HL-60 (cell line): ENCODE results near the gene VPS13D.

Source experiments
- DNase-seq, 2 experiments: peaks; one replicate each; pipeline ENCODE4 v3.0.0-alpha.2; 2010 to 2020; ENCODE audit warnings: low read depth in 1 of 2, low spot score in 1 of 2
- H3K27ac ChIP-seq: fragments of 250-450 bp; sonication (Bioruptor Pico); replicated peaks from 2 replicates; pipeline ENCODE4 v1.5.1; 2020; ENCODE audit warnings: mild to moderate bottlenecking, moderate library complexity
- H3K27me3 ChIP-seq: fragments of 250-450 bp; sonication (Bioruptor Pico); 2 replicates; pipeline ENCODE4 v1.5.1; 2021; ENCODE audit warnings: mild to moderate bottlenecking, moderate library complexity; ENCODE audit not compliant: insufficient read depth, poor library complexity, severe bottlenecking
- H3K4me3 ChIP-seq: replicated peaks from 2 replicates; pipeline ENCODE4 v1.5.1; 2011; ENCODE audit warnings: mild to moderate bottlenecking, control low read depth, low read length; ENCODE audit not compliant: insufficient read depth
- GABPA ChIP-seq: IDR thresholded peaks from 2 replicates; pipeline ENCODE4 v1.6.1; 2012; ENCODE audit warnings: low read depth
- POLR2AphosphoS5 ChIP-seq: IDR thresholded peaks from 2 replicates; pipeline ENCODE4 v1.6.1; 2012; ENCODE audit warnings: low read depth
- SPI1 ChIP-seq: IDR thresholded peaks from 2 replicates; pipeline ENCODE4 v1.6.1; 2012; ENCODE audit warnings: low read depth, mild to moderate bottlenecking, borderline replicate concordance
- TF ChIP-seq, protein P1 (sequence below): IDR thresholded peaks from 2 replicates; pipeline ENCODE4 v1.6.1; 2012; ENCODE audit warnings: low read depth; ENCODE audit not compliant: insufficient replicate concordance
- TF ChIP-seq, protein P2 (sequence below): IDR thresholded peaks from one replicate; pipeline ENCODE4 v1.5.1; 2011; ENCODE audit warnings: low read length, control low read depth, inconsistent platforms; ENCODE audit not compliant: insufficient read depth

Gene VPS13D

DNA sequence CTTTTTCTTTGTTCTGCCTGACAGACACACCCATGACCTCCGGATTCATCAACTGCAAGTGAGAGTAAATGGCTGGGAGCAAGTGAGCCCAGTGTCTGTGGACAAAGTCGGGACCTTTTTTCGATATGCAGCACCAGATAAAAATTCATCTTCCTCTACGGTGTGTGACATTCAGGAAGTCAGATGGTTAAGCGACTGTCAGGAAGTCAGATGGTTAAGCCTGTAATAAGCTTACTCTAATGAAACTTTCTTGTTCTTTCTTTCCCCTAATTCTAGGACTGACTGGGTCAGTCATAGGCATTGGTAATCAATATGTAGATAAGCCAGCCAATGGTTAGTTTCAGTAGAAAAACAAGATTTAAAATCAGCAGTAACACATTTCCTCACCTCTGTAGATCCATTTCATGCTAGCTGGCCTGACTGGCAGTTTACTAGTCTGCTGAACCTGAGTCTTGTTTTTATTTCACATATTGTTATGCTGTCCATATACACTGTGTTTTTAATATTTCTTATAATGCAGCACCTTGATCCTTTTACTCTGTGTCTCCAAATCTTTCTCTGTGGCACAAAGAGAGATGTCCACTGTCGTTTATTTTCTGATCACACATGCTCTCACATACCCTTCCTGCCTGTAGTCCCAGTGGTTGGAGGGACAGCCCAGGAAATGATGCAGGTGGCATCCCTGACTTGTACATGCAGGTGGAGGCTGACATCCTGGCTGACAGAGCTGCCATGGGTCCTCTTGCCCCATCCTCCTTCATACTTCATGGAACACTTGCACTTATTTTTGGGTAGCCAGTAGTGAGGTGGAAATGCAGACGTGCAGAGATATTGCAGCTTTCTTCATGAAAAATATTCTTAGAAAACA, 115.8 kb downstream of the VPS13D start:
- peak in 1 of 2 experiments; percentile 28 for DNase-seq
- peak overlapping the region; percentile 78 for H3K27ac ChIP-seq
- H3K4me3 ChIP-seq, result no peak overlapping the region
- TF ChIP-seq, protein P1, sequence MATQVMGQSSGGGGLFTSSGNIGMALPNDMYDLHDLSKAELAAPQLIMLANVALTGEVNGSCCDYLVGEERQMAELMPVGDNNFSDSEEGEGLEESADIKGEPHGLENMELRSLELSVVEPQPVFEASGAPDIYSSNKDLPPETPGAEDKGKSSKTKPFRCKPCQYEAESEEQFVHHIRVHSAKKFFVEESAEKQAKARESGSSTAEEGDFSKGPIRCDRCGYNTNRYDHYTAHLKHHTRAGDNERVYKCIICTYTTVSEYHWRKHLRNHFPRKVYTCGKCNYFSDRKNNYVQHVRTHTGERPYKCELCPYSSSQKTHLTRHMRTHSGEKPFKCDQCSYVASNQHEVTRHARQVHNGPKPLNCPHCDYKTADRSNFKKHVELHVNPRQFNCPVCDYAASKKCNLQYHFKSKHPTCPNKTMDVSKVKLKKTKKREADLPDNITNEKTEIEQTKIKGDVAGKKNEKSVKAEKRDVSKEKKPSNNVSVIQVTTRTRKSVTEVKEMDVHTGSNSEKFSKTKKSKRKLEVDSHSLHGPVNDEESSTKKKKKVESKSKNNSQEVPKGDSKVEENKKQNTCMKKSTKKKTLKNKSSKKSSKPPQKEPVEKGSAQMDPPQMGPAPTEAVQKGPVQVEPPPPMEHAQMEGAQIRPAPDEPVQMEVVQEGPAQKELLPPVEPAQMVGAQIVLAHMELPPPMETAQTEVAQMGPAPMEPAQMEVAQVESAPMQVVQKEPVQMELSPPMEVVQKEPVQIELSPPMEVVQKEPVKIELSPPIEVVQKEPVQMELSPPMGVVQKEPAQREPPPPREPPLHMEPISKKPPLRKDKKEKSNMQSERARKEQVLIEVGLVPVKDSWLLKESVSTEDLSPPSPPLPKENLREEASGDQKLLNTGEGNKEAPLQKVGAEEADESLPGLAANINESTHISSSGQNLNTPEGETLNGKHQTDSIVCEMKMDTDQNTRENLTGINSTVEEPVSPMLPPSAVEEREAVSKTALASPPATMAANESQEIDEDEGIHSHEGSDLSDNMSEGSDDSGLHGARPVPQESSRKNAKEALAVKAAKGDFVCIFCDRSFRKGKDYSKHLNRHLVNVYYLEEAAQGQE, result no peak
- TF ChIP-seq SPI1 (peak; percentile 28; the same call in 1 of the 2 replicates), POLR2AphosphoS5 (no peak)
- TF ChIP-seq, protein P2, sequence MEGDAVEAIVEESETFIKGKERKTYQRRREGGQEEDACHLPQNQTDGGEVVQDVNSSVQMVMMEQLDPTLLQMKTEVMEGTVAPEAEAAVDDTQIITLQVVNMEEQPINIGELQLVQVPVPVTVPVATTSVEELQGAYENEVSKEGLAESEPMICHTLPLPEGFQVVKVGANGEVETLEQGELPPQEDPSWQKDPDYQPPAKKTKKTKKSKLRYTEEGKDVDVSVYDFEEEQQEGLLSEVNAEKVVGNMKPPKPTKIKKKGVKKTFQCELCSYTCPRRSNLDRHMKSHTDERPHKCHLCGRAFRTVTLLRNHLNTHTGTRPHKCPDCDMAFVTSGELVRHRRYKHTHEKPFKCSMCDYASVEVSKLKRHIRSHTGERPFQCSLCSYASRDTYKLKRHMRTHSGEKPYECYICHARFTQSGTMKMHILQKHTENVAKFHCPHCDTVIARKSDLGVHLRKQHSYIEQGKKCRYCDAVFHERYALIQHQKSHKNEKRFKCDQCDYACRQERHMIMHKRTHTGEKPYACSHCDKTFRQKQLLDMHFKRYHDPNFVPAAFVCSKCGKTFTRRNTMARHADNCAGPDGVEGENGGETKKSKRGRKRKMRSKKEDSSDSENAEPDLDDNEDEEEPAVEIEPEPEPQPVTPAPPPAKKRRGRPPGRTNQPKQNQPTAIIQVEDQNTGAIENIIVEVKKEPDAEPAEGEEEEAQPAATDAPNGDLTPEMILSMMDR, result no peak
- no peaks in the 10 kb centered on the region for H3K27me3 ChIP-seq

DNA sequence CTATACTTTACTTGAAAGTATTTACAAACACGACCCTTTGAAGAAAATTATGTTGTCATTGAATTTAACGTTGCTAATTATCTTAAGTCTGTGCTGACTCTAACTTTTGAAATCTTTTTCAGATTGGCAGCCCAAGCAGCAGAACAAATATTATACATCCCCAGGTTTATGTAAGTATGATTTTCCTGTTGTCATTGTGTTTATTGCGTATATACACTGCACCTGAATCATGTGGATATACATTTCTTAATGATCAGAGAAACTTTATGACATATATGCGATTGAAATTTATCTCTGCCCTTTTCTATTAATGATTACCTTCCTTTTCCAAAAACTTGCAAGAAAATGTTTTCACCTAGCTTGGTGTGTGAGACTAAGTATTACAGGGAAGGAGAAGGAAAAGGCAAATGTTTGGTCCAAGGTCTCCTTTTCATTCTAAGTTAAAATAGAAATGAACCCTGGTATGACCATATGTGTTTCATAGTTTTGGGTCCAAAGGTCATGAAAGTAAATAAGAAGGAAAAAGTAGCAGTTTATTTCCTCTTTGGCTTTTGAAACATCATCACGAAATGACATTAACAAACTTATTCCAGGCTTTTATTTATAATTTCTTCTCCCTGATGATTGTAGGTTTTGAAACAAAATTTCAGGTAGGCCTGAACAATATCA, 116.8 kb downstream of the VPS13D start:
- no peak for DNase-seq
- Histone ChIP-seq H3K4me3 (no peak overlapping the region), H3K27ac (no peak overlapping the region), H3K27me3 (no peaks in the 10 kb centered on the region)
- no peak for TF ChIP-seq SPI1
- TF ChIP-seq, protein P2, result no peak

DNA sequence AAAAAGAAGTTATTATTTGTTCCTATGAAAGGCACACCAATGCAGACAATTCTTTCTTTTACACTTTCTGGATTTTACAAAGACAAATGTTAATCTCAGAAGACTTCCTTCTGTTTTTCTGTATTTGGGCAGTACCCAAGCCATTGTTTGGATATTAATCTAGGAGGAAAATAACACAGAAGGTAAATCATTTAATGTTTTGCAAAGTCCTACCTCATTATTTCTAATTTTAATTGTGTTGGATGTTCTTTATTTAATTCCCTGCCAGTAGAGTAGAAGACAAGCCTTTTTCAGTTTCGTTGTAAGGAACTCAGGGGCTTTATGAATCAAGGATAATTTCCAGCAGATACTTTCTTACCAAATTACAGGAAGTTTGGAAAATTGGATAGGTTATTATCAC, 118.3 kb downstream of the VPS13D start:
- TF ChIP-seq, protein P1, result no peak
- TF ChIP-seq GABPA (no peak), SPI1 (no peak), POLR2AphosphoS5 (no peak)
- TF ChIP-seq, protein P2, result no peak
- Histone ChIP-seq H3K27ac (no peak overlapping the region), H3K27me3 (no peaks in the 10 kb centered on the region), H3K4me3 (no peak overlapping the region)
- no peak for DNase-seq
